Stimulated activated naive B cell treated with anti-CD40 and anti-IgM and Interleukin-4, amounts not matched to agents 10 μg/mL and 1 μg/mL and 100 μg/mL, for 72 hours (primary cell): ENCODE measurements around the gene NCOA3.
"Not testable (repeated sequence)": the region's sequence is repeated elsewhere in the genome, so short reads cannot be mapped to it uniquely, and the experiment has no call there.

Experiments used
- ATAC-seq, 2 donors: fragments of 150-1000 bp; cut with Tn5 transposase; replicated peaks; 2 replicates each; pipeline ENCODE4 v1.10.0; 2021; ENCODE audit warnings: moderate library complexity in 1 of 2
- DNase-seq: peaks from one replicate; pipeline ENCODE4 v3.0.0; 2021
- H3K27ac Mint-ChIP-seq: one replicate; pipeline ENCODE4 v1.8.0; 2022; ENCODE audit warnings: mild to moderate bottlenecking, mixed read lengths
- H3K27me3 Mint-ChIP-seq, 2 donors: one replicate each; pipeline ENCODE4 v1.8.0; 2022; ENCODE audit warnings: mixed read lengths in 2 of 2
- H3K36me3 Mint-ChIP-seq, 2 donors: one replicate each; pipeline ENCODE4 v1.8.0; 2022; ENCODE audit warnings: mixed read lengths in 2 of 2, mild to moderate bottlenecking in 1 of 2
- H3K4me1 Mint-ChIP-seq, 2 donors: one replicate each; pipeline ENCODE4 v1.8.0; 2022; ENCODE audit warnings: mixed read lengths in 2 of 2, mild to moderate bottlenecking in 1 of 2
- H3K4me3 Mint-ChIP-seq, 2 donors: one replicate each; pipeline ENCODE4 v1.8.0; 2022; ENCODE audit warnings: mild to moderate bottlenecking in 2 of 2, mixed read lengths in 2 of 2, moderate library complexity in 1 of 2
- H3K9me3 Mint-ChIP-seq, 2 donors: one replicate each; pipeline ENCODE4 v1.8.0; 2022; ENCODE audit warnings: mixed read lengths in 2 of 2, mild to moderate bottlenecking in 1 of 2

Gene NCOA3

GRCh38 chr20:47500554-47500953 is 1.1 kb upstream of the NCOA3 start:
- H3K27me3 Mint-ChIP-seq = no peaks in the 10 kb centered on the region
- peaks cover 22 to 31% of the 10 kb centered on the region in 2 donors for H3K4me1 Mint-ChIP-seq
- DNase-seq (no peak), ATAC-seq (no peak)
- no peak overlapping the region for H3K27ac Mint-ChIP-seq
- H3K9me3 Mint-ChIP-seq = peaks cover 0 to 2% of the 10 kb centered on the region in 2 donors
- H3K36me3 Mint-ChIP-seq = peaks cover 20% of the 10 kb centered on the region in 2 donors
- peak overlapping the region; percentile 90 to 100 for H3K4me3 Mint-ChIP-seq

DNA sequence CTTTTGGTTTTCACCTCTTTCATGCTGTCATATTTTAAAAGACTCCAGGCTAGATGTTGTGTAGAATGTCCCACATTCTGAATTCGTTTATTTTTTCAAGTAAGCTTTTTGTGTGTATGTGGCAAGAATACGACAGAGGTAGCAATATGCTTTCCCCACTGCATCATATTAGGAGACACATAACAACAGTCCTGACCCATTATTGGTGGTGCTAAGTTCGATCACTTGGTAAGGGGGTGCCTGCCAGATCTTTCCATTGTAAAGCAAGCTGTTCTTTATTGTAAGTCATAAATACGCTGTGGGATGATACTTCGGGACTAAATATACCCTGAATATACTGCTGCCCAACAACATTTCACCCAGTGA is 588 bp upstream of the NCOA3 start:
- no peak for DNase-seq
- H3K27me3 Mint-ChIP-seq = no peaks in the 10 kb centered on the region
- peak in 1 of 2 donors; percentile 3 for ATAC-seq
- peaks cover 22 to 32% of the 10 kb centered on the region in 2 donors for H3K4me1 Mint-ChIP-seq
- H3K9me3 Mint-ChIP-seq = no peaks in the 10 kb centered on the region
- H3K4me3 Mint-ChIP-seq = peak overlapping the region; percentile 90 to 100
- peak overlapping the region; percentile 100 for H3K27ac Mint-ChIP-seq
- peaks cover 18 to 21% of the 10 kb centered on the region in 2 donors for H3K36me3 Mint-ChIP-seq

DNA sequence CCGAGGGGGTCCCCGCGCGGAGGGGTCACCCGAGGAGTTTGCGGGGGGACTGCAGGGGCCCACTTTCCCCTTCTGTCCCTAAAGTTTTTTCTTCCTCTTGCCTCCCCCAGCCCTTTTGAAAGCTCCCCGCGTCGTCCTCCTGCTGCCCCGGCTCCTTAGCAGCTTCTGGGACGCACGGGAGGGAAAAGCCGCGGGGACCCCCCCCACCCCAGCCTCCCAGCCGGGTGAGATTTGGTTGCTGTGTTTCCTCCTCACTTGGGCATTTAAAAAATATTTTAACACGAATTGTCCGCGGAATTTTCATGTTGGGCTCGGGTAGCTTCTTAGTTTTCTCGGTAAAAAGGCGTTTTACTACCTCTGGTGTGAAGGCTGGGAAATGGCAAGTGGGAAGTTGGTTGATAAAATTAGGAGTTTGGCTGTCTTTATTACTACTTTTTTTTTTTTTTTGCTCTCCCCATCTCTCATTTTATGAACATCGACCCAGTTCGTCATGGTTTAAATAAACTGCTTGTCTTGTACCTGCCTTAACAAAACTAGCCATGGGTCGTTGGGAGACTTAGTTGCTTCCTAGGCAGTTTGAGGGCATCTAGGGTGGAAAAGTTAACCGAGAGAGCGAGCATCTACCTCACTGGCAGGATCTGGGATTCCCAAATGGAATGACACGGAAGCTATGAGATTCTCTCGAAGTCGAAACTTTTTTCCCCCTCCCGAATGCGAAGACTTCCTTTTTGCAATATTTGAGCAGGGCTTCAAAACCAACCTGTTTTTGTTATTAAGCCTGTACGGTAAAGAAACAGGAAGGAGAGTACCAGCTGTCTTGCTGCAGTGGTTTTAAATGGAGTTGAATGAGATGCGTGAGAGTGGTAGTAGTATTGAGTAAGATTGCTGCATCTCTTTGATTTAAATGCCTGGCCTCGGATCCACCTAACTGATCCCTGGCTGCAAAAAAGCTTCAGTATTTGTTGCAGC is 868 bp downstream of the NCOA3 start:
- no peak for DNase-seq
- H3K36me3 Mint-ChIP-seq = peaks cover 20 to 28% of the 10 kb centered on the region in 2 donors
- peak; percentile 52 to 53 for ATAC-seq
- peak overlapping the region; percentile 100 for H3K27ac Mint-ChIP-seq
- no peaks in the 10 kb centered on the region for H3K27me3 Mint-ChIP-seq
- H3K4me3 Mint-ChIP-seq = peak overlapping the region; percentile 90 to 100
- H3K9me3 Mint-ChIP-seq = no peaks in the 10 kb centered on the region
- peaks cover 26 to 40% of the 10 kb centered on the region in 2 donors for H3K4me1 Mint-ChIP-seq

DNA sequence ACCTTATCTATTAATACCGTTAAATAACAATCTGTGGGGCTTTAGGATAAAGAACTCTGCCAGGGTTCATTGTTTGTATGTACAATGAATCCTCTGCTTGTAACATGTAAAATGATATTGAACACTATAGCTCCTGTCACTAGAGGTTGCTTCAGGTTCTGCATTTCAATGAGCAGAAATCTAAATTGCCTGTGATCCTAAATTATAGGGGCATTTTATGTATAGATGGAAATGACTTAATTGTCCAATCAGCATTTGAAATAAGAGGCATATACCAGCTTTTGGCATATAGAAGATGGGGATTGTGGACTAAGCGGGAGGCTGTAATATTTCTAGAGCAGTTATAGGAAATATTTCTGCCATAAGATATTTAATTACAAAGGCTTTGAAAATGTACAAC is 2.0 kb downstream of the NCOA3 start:
- Mint-ChIP-seq H3K36me3 (peaks cover 20 to 28% of the 10 kb centered on the region in 2 donors), H3K27ac (peak overlapping the region; percentile 92), H3K9me3 (no peaks in the 10 kb centered on the region), H3K27me3 (no peaks in the 10 kb centered on the region), H3K4me3 (peak overlapping the region; percentile 90 to 100), H3K4me1 (peaks cover 26 to 39% of the 10 kb centered on the region in 2 donors)
- no peak for DNase-seq
- ATAC-seq = no peak

DNA sequence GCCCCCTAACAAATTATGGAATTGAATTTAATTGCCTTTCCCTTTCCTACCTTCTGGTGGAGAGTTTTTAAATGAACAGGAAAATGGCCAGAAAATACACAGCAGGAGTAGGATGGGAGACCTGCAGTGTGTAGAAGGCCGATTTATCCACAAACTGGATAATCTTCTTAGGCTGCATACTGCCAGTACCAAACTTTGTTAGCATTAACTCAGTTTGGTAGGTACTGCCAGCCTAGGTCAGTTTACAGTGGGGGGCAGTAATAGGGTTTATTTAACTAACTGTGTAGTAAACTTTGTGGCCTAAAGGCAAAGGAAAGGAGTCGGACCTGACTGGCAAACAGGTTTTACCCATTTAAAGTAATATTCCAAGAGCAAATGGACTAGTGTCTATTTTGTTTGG is 4.6 kb downstream of the NCOA3 start:
- H3K27ac Mint-ChIP-seq = peak overlapping the region; percentile 14
- H3K4me1 Mint-ChIP-seq = peaks cover 31 to 55% of the 10 kb centered on the region in 2 donors
- H3K36me3 Mint-ChIP-seq = peaks cover 38 to 48% of the 10 kb centered on the region in 2 donors
- DNase-seq = no peak
- no peaks in the 10 kb centered on the region for H3K9me3 Mint-ChIP-seq
- no peaks in the 10 kb centered on the region for H3K27me3 Mint-ChIP-seq
- no peak for ATAC-seq
- peak overlapping the region; percentile 55 to 57 for H3K4me3 Mint-ChIP-seq

- Mint-ChIP-seq H3K27me3 (no peaks in the 10 kb centered on the region), H3K4me1 (peaks cover 35 to 59% of the 10 kb centered on the region in 2 donors), H3K36me3 (peaks cover 40 to 50% of the 10 kb centered on the region in 2 donors), H3K27ac (peak overlapping the region; percentile 73), H3K4me3 (peak overlapping the region; percentile 55 to 70), H3K9me3 (no peaks in the 10 kb centered on the region)
- DNase-seq (no peak), ATAC-seq (no peak)
Observed at GRCh38 chr20:47506850-47507249, 5.2 kb downstream of the NCOA3 start.

- DNase-seq, H3K9me3 Mint-ChIP-seq, H3K27me3 Mint-ChIP-seq: not testable (repeated sequence)
- peaks cover 39 to 50% of the 10 kb centered on the region in 2 donors for H3K36me3 Mint-ChIP-seq
- peak overlapping the region; percentile 37 for H3K27ac Mint-ChIP-seq
- peaks cover 36 to 63% of the 10 kb centered on the region in 2 donors for H3K4me1 Mint-ChIP-seq
- peak overlapping the region; percentile 25 to 55 for H3K4me3 Mint-ChIP-seq
- peak; percentile 59 for ATAC-seq
Observed at GRCh38 chr20:47507275-47507981, 5.7 kb downstream of the NCOA3 start.

GRCh38 chr20:47508278-47508677 is 6.6 kb downstream of the NCOA3 start:
- DNase-seq = no peak
- Mint-ChIP-seq H3K4me3 (peak overlapping the region in 1 of 2 donors; percentile 19), H3K27me3 (no peaks in the 10 kb centered on the region), H3K4me1 (peaks cover 41 to 72% of the 10 kb centered on the region in 2 donors), H3K27ac (no peak overlapping the region), H3K9me3 (no peaks in the 10 kb centered on the region), H3K36me3 (peaks cover 37 to 48% of the 10 kb centered on the region in 2 donors)
- ATAC-seq = no peak

GRCh38 chr20:47509104-47509661 is 7.5 kb downstream of the NCOA3 start:
- no peak for ATAC-seq
- Mint-ChIP-seq H3K9me3 (no peaks in the 10 kb centered on the region), H3K4me3 (peak overlapping the region; percentile 45 to 59), H3K4me1 (peaks cover 38 to 78% of the 10 kb centered on the region in 2 donors), H3K27ac (peak overlapping the region; percentile 88), H3K27me3 (no peaks in the 10 kb centered on the region), H3K36me3 (peaks cover 32 to 42% of the 10 kb centered on the region in 2 donors)
- DNase-seq = no peak

GRCh38 chr20:47509685-47510084 is 8.0 kb downstream of the NCOA3 start:
- Mint-ChIP-seq H3K9me3 (no peaks in the 10 kb centered on the region), H3K27ac (peak overlapping the region; percentile 31), H3K27me3 (no peaks in the 10 kb centered on the region), H3K36me3 (peaks cover 34 to 42% of the 10 kb centered on the region in 2 donors), H3K4me3 (peak overlapping the region in 1 of 2 donors; percentile 29), H3K4me1 (peaks cover 38 to 81% of the 10 kb centered on the region in 2 donors)
- ATAC-seq (no peak), DNase-seq (no peak)

GRCh38 chr20:47515843-47516242 is 14.2 kb downstream of the NCOA3 start:
- peak overlapping the region; percentile 73 for H3K27ac Mint-ChIP-seq
- H3K36me3 Mint-ChIP-seq = peaks cover 58 to 62% of the 10 kb centered on the region in 2 donors
- peak overlapping the region in 1 of 2 donors; percentile 56 for H3K4me3 Mint-ChIP-seq
- peak; percentile 80 to 86 for ATAC-seq
- peaks cover 8% of the 10 kb centered on the region in 2 donors for H3K9me3 Mint-ChIP-seq
- no peaks in the 10 kb centered on the region for H3K27me3 Mint-ChIP-seq
- peaks cover 28 to 84% of the 10 kb centered on the region in 2 donors for H3K4me1 Mint-ChIP-seq
- DNase-seq = no peak

GRCh38 chr20:47521059-47521808 is 19.5 kb downstream of the NCOA3 start:
- Mint-ChIP-seq H3K36me3 (peaks cover 55 to 68% of the 10 kb centered on the region in 2 donors), H3K27ac (peak overlapping the region; percentile 76), H3K27me3 (no peaks in the 10 kb centered on the region), H3K9me3 (peaks cover 15 to 16% of the 10 kb centered on the region in 2 donors), H3K4me1 (peaks cover 20 to 69% of the 10 kb centered on the region in 2 donors), H3K4me3 (peak overlapping the region; percentile 15 to 36)
- ATAC-seq = no peak
- DNase-seq = no peak

DNA sequence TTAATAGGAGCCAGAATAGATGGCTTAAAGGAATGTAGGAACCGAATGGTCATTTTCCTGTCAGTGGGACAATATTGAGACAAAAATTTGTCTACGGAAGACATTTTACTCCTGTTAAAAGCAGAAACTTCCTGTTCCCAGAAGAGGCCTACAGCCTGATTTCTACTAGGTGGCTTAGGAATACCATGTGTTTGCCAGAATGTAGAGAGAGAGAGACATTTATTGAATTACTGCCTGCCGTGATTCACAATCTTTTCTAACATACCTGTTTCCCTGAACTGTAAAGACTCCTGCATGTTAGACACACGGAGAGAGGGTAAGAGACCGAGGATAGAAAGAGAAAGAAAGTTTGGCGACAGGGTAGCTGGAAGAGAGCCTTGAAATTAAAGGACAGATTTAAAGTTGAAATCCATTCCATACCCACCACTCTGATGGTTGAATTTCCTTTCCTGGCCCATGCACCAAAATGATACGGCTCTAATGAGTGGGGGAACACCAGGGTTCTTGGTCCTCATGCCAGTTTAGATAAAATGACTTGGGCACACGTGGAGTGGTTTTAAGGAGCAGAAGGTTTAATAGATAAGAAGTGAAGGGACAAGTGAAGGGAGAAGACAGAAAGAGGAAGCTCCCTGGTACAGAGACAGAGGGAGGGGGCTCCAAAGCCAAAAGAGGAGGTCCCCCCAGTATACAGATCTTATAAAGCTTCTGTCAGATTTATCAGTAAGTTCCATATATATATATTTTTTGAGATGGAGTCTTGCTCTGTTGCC is 22.5 kb downstream of the NCOA3 start:
- Mint-ChIP-seq H3K27ac (peak overlapping the region; percentile 82), H3K4me3 (peak overlapping the region; percentile 26 to 48), H3K4me1 (peaks cover 22 to 62% of the 10 kb centered on the region in 2 donors), H3K9me3 (peaks cover 15 to 16% of the 10 kb centered on the region in 2 donors), H3K36me3 (peaks cover 49 to 60% of the 10 kb centered on the region in 2 donors), H3K27me3 (no peaks in the 10 kb centered on the region)
- DNase-seq = no peak
- ATAC-seq = no peak
